H1 (cell line): Measurements from ENCODE around the gene NRP2. TPM values are rescaled to one million over a fixed set of nuclear protein-coding genes. Genes with fewer than 3 reads are reported as not detected.

ENCODE experiments used
- USF2 ChIP-seq: IDR thresholded peaks from 2 replicates; pipeline ENCODE4 v1.6.1; 2011; ENCODE audit warnings: low read length, improper control_type of control experiment
- polyA plus RNA-seq, 7 experiments: library from polyadenylated mRNA; depleted of rRNA in 3 of 7; stranded (reverse) in 5 of 7; unstranded in 2 of 7; fragments of >200 nt in 5 of 7; fragments of 200-250 nt in 2 of 7; gene quantifications; 1 replicate in 5 of 7; 2 replicates in 1 of 7; 4 replicates in 1 of 7; pipeline versions ENCODE4 v1.2.1 to v1.2.3, GENCODE V29; 2011 to 2013; ENCODE audit warnings: missing spikeins in 2 of 7, mixed read lengths in 2 of 7
- total RNA-seq: library from RNA; stranded (reverse); fragmentation: NEBNext Ultra II Directional; extraction: Animal tissue kit (Norgen Biotek cat#: 25700); gene quantifications from 2 replicates; pipeline ENCODE4 v1.2.1, GENCODE V29; 2021

The NRP2 gene
- total and polyA plus RNA-seq, 2 of the 8 experiments (the other 6 are each of a cell fraction or from before 2014, with no cell fraction given), result 32.0 to 37.8 TPM

- TF ChIP-seq USF2, result no peak
Observed at GRCh38 chr2:205780645-205781044, 98.3 kb downstream of the NRP2 start (continued).
